Endothelial cell of umbilical vein (primary cell): ENCODE data around the gene ADAMTSL5. TPM values are rescaled to one million over a fixed set of nuclear protein-coding genes. Genes with fewer than 3 reads are reported as not detected.

ENCODE experiments used
- BruUV-seq: library from RNA; stranded (reverse); fragments of 400-500 nt; replicated peaks from 2 replicates; lab custom pipeline; 2021; lab: Mats Ljungman, UMichigan
- CTCF ChIA-PET: fragments of 300-600, 350-600 bp; sonication (Branson Sonifier 250); formaldehyde crosslinking; loops from one replicate; lab custom pipeline; 2021; ENCODE audit warnings: antibody characterized with exemption, inconsistent platforms; lab: Charles Lee
- POLR2A ChIA-PET: fragments of 300-600, 350-600 bp; sonication (Branson Sonifier 250); formaldehyde crosslinking; loops from one replicate; lab custom pipeline; 2021; ENCODE audit warnings: antibody characterized with exemption, inconsistent platforms; lab: Charles Lee
- DNase-seq: peaks from one replicate; pipeline ENCODE4 v3.0.0-alpha.2; 2011; ENCODE audit warnings: low read depth, low spot score
- FAIRE-seq: peaks from 2 replicates; lab custom pipeline; 2011; peaks lifted over from hg19 to GRCh38; lab: Jason Lieb, UNC
- H2AFZ ChIP-seq: 2 replicates; pipeline ENCODE4 v1.6.0; 2012; ENCODE audit warnings: low read depth, low read length, control low read depth, inconsistent platforms
- H3K27ac ChIP-seq: 2 replicates; pipeline ENCODE4 v1.5.1; 2011; ENCODE audit warnings: low read depth, mild to moderate bottlenecking, control low read depth, low read length, moderate library complexity; ENCODE audit not compliant: insufficient read depth
- H3K27me3 ChIP-seq, 2 experiments: 2 replicates each; pipeline versions ENCODE4 v1.6.0 to v1.6.1; 2011; ENCODE audit warnings: low read length in 2 of 2, mixed read lengths in 1 of 2; ENCODE audit not compliant: control insufficient read depth in 2 of 2, insufficient read depth in 2 of 2
- H3K36me3 ChIP-seq, 2 experiments: 2 replicates in 1 of 2; 3 replicates in 1 of 2; pipeline ENCODE4 v1.5.1; 2011; ENCODE audit warnings: low read length in 2 of 2, mild to moderate bottlenecking in 1 of 2, moderate library complexity in 1 of 2; ENCODE audit not compliant: control insufficient read depth in 2 of 2, insufficient read depth in 2 of 2; ENCODE audit errors: extremely low read depth in 1 of 2
- H3K4me1 ChIP-seq: 3 replicates; pipeline ENCODE4 v1.5.1; 2011; ENCODE audit warnings: mild to moderate bottlenecking, low read length; ENCODE audit not compliant: control insufficient read depth, insufficient read depth; ENCODE audit errors: extremely low read depth
- H3K4me2 ChIP-seq: 2 replicates; pipeline ENCODE4 v1.6.1; 2011; ENCODE audit warnings: low read length, control low read depth, mixed read lengths; ENCODE audit not compliant: insufficient read depth
- H3K4me3 ChIP-seq, 3 experiments: fragments of 200-600 bp in 1 of 3; sonication (generic), shearing (Covaris generic) in 1 of 3; replicated peaks in 1 of 3; 2 replicates each; pipeline ENCODE4 v1.5.1; 2011 to 2016; ENCODE audit warnings: control low read depth in 3 of 3, low read length in 3 of 3, mild to moderate bottlenecking in 2 of 3, inconsistent platforms in 1 of 3, low read depth in 1 of 3, moderate library complexity in 1 of 3; ENCODE audit not compliant: insufficient read depth in 1 of 3
- H3K79me2 ChIP-seq: 2 replicates; pipeline ENCODE4 v1.6.0; 2012; ENCODE audit warnings: low read length, inconsistent platforms; ENCODE audit not compliant: control insufficient read depth, insufficient read depth
- H3K9ac ChIP-seq: replicated peaks from 2 replicates; pipeline ENCODE3; 2011; ENCODE audit warnings: low read length, control low read depth; ENCODE audit not compliant: insufficient read depth; ENCODE audit errors: extremely low read depth
- H3K9me1 ChIP-seq: replicated peaks from 3 replicates; pipeline ENCODE4 v1.6.0; 2011; ENCODE audit warnings: mild to moderate bottlenecking, low read length; ENCODE audit not compliant: control insufficient read depth, insufficient read depth; ENCODE audit errors: extremely low read depth
- H3K9me3 ChIP-seq: replicated peaks from 2 replicates; pipeline ENCODE4 v1.5.1; 2012; ENCODE audit warnings: low read length, inconsistent platforms; ENCODE audit not compliant: control insufficient read depth, insufficient read depth
- H4K20me1 ChIP-seq: replicated peaks from 2 replicates; pipeline ENCODE3; 2011; ENCODE audit warnings: mild to moderate bottlenecking, low read length; ENCODE audit not compliant: control insufficient read depth, insufficient read depth; ENCODE audit errors: extremely low read depth
- POLR2A ChIP-seq: IDR thresholded peaks from 2 replicates; pipeline ENCODE4 v1.6.1; 2012; ENCODE audit warnings: low read depth, mild to moderate bottlenecking, control low read depth, low read length
- POLR2AphosphoS5 ChIP-seq: IDR thresholded peaks from 2 replicates; pipeline ENCODE4 v1.6.1; 2012; ENCODE audit warnings: low read depth, mild to moderate bottlenecking, control low read depth, low read length, moderate library complexity; ENCODE audit not compliant: insufficient read depth
- dilution Hi-C: fragments of 300-500 bp; cut with MboI; formaldehyde crosslinking; loops from one replicate; pipeline ENCODE4 v1.15.0; 2019; ENCODE audit warnings: low sequenced_read_pairs; ENCODE audit not compliant: extremely low pct_ligation_motif_present
- intact Hi-C: fragments of 100-400 bp; cut with micrococcal nuclease; formaldehyde crosslinking; loops from one replicate; pipeline ENCODE4 v1.10.0; 2022
- polyA plus RNA-seq, 4 experiments: library from polyadenylated mRNA; depleted of rRNA in 3 of 4; stranded (reverse) in 3 of 4; unstranded in 1 of 4; fragments of >200 nt; gene quantifications; 2 replicates each; pipeline versions ENCODE4 v1.2.1 to v1.2.3, GENCODE V29; 2011 to 2012; ENCODE audit warnings: missing spikeins in 1 of 4
- total RNA-seq: library from RNA; stranded (reverse); gene quantifications from 2 replicates; pipeline ENCODE4 v1.2.3, GENCODE V29; 2021
- TF ChIP-seq, protein P1 (sequence below), 2 donors: IDR thresholded peaks; 1 replicate in 1 of 2; 2 replicates in 1 of 2; pipeline ENCODE4 v1.5.1; 2011; ENCODE audit warnings: low read length in 2 of 2, mild to moderate bottlenecking in 2 of 2, moderate library complexity in 2 of 2, control low read depth in 1 of 2, inconsistent platforms in 1 of 2, low read depth in 1 of 2; ENCODE audit not compliant: insufficient read depth in 1 of 2; ENCODE audit errors: extremely low read depth in 1 of 2

Gene ADAMTSL5
- total and polyA plus RNA-seq, 2 donors (not counting 3 experiments of a cell fraction or from before 2014, with no cell fraction given), result 0.07 TPM; not detected in 1

- Histone ChIP-seq H3K4me2 (peak within 1 kb of the TSS; percentile 46), H3K9me3 (no peaks in the 10 kb centered on the region), H3K9ac (no peak within 1 kb of the TSS), H2AFZ (peak within 1 kb of the TSS; percentile 79), H3K4me3 (peak within 1 kb of the TSS; percentile 11 to 51 (median 35)), H3K9me1 (no peaks in the 10 kb centered on the region), H3K4me1 (peaks cover 10% of the 10 kb centered on the region), H4K20me1 (no peaks in the 10 kb centered on the region), H3K27ac (no peak within 1 kb of the TSS), H3K79me2 (no peaks in the 10 kb centered on the region), H3K36me3 (no peaks in the 10 kb centered on the region), H3K27me3 (peaks cover 0 to 6% of the 10 kb centered on the region in 2 experiments)
- TF ChIP-seq POLR2AphosphoS5, result peak; percentile 48
- TF ChIP-seq POLR2A, result peak; percentile 8
- TF ChIP-seq, protein P1, sequence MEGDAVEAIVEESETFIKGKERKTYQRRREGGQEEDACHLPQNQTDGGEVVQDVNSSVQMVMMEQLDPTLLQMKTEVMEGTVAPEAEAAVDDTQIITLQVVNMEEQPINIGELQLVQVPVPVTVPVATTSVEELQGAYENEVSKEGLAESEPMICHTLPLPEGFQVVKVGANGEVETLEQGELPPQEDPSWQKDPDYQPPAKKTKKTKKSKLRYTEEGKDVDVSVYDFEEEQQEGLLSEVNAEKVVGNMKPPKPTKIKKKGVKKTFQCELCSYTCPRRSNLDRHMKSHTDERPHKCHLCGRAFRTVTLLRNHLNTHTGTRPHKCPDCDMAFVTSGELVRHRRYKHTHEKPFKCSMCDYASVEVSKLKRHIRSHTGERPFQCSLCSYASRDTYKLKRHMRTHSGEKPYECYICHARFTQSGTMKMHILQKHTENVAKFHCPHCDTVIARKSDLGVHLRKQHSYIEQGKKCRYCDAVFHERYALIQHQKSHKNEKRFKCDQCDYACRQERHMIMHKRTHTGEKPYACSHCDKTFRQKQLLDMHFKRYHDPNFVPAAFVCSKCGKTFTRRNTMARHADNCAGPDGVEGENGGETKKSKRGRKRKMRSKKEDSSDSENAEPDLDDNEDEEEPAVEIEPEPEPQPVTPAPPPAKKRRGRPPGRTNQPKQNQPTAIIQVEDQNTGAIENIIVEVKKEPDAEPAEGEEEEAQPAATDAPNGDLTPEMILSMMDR (IDR thresholded peaks at IDR 0.05; ENCODE audit: extremely low read depth in 1 of 2, insufficient read depth in 1 of 2, low read depth in 1 of 2, low read length in 2 of 2), result no peak
- intact Hi-C loops, result loop anchor here (1.0 to 2.0 kb wide), 2 partner anchors 11 to 20 kb away; partner anchors contain the start of gene C19orf25
- peak; percentile 99 for DNase-seq
- CTCF ChIA-PET, result interaction anchor here (1.3 to 2.0 kb wide), 4 partner anchors 12 to 56 kb away, joined by 3 to 8 read pairs (median 8); no protein-coding TSS in a partner anchor
- POLR2A ChIA-PET, result interaction anchor here (0.5 to 1.5 kb wide), 4 partner anchors 24 to 271 kb away, joined by 3 to 9 read pairs (median 4); partner anchors contain the start of gene CIRBP
- no TSS peak for BruUV-seq
- peak; percentile 99 for FAIRE-seq
- dilution Hi-C loops, result no loop called here
These were observed 22.3 kb downstream of the ADAMTSL5 start, which contains the start of gene PCSK4 for GRCh38 chr19:1490311-1491113. TSS of gene PCSK4 (minus strand) at chr19:1490350. CDS start at chr19:1490346, 4 bp downstream.
